Body of pancreas (tissue), 4 donors: ENCODE measurements around the gene ZNF106.

Experiments
- CTCF ChIP-seq, 7 experiments: fragments of 450-650 bp in 4 of 7; fragments of 200-600 bp in 3 of 7; sonication (generic) in 3 of 7; IDR thresholded peaks; one replicate each; pipeline ENCODE4 v1.5.1; 2016 to 2019; ENCODE audit warnings: antibody characterized with exemption in 7 of 7
- POLR2A ChIP-seq, 3 donors: fragments of 450-650 bp; IDR thresholded peaks; one replicate each; pipeline ENCODE4 v1.6.1; 2016; ENCODE audit warnings: antibody characterized with exemption in 3 of 3, mild to moderate bottlenecking in 2 of 3

- TF ChIP-seq POLR2A (IDR thresholded peaks at IDR 0.05): no peak
- TF ChIP-seq CTCF (IDR thresholded peaks at IDR 0.05): no peak
These were observed 117.7 kb downstream of the ZNF106 start for GRCh38 chr15:42373274-42373673.
